GM10266 (cell line): ENCODE results near the gene ZFPM1.

Source experiments
- DNase-seq: peaks from one replicate; pipeline ENCODE4 v3.0.0; 2012; ENCODE audit errors: extremely low spot score
- CTCF ChIP-seq: IDR thresholded peaks from 2 replicates; pipeline ENCODE4 v1.5.1; 2012; ENCODE audit warnings: mild to moderate bottlenecking, low read depth; ENCODE audit not compliant: control insufficient read depth, insufficient read depth; ENCODE audit errors: missing control alignments

Gene ZFPM1

GRCh38 chr16:88519938-88520653 is 67.0 kb downstream of the ZFPM1 start:
- DNase-seq = no peak
- TF ChIP-seq CTCF = no peak

GRCh38 chr16:88521674-88522073 is 68.6 kb downstream of the ZFPM1 start:
- TF ChIP-seq CTCF = no peak
- no peak for DNase-seq

- DNase-seq = no peak
- no peak for TF ChIP-seq CTCF
These were observed 69.3 kb downstream of the ZFPM1 start for GRCh38 chr16:88522276-88522949.

GRCh38 chr16:88523309-88524161 is 70.5 kb downstream of the ZFPM1 start:
- no peak for DNase-seq
- no peak for TF ChIP-seq CTCF

GRCh38 chr16:88524274-88524972 is 71.3 kb downstream of the ZFPM1 start:
- no peak for TF ChIP-seq CTCF
- no peak for DNase-seq

GRCh38 chr16:88524973-88525662 is 72.0 kb downstream of the ZFPM1 start:
- TF ChIP-seq CTCF = no peak
- no peak for DNase-seq
